ENCODE measurements around the gene HBP1.

DNA sequence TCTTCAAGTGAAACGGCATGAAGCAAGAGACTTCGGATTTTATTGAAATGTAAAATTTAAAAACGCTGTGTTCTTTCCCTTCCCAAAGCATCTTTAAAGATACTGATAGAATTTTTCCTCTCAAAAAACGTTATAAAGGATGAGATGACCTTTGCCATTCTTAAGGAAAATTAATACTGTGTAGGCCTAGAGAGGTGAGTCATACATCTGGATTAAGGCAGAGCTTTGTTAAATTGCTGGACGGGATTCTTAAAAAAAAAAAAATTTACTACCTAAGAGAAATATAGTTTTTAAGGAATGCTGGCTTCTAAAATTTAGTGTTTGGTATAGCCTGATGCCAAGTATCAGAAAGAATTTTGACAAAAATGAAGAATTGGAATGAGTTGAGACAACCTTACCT is 6.3 kb upstream of the HBP1 start:
- no peak for TF ChIP-seq CTCF (IDR thresholded peaks at IDR 0.05)
- TF ChIP-seq POLR2AphosphoS5 (IDR thresholded peaks at IDR 0.05), result no peak
- TF ChIP-seq POLR2A (IDR thresholded peaks at IDR 0.05), result no peak
- TF ChIP-seq EP300 (IDR thresholded peaks at IDR 0.05; ENCODE audit: low read depth), result no peak
